Erythroblast (primary cell): ENCODE data around the gene CD6.

Experiments used
- GATA1 ChIP-seq: IDR thresholded peaks from 2 replicates; pipeline ENCODE4 v1.6.1; 2011; ENCODE audit warnings: low read depth, mild to moderate bottlenecking, control low read depth, low read length, moderate library complexity
- POLR2A ChIP-seq: IDR thresholded peaks from 2 replicates; pipeline ENCODE4 v1.6.1; 2011; ENCODE audit warnings: mild to moderate bottlenecking, low read length

- no peak for TF ChIP-seq POLR2A
- no peak for TF ChIP-seq GATA1
These were observed 3.3 kb upstream of the CD6 start for GRCh38 chr11:60968223-60968622.
